H1 (cell line): ENCODE data around the gene ATP9B. TPM values are rescaled to one million over a fixed set of nuclear protein-coding genes. Genes with fewer than 3 reads are reported as not detected.

Experiments used
- CTCF ChIA-PET: fragments of 300-600 bp; sonication (Branson Sonifier 250); formaldehyde crosslinking; loops from one replicate; lab custom pipeline; 2021; ENCODE audit not compliant: partially characterized antibody; lab: Charles Lee
- POLR2A ChIA-PET: fragments of 300-600 bp; sonication (Branson Sonifier 250); formaldehyde crosslinking; loops from one replicate; lab custom pipeline; 2021; ENCODE audit warnings: inconsistent platforms; ENCODE audit not compliant: partially characterized antibody; lab: Charles Lee
- DNase-seq, 2 experiments: peaks; one replicate each; pipeline versions ENCODE4 v3.0.0 to v3.0.0-alpha.2; 2010 to 2022; ENCODE audit warnings: low spot score in 2 of 2, low read depth in 1 of 2, mixed read lengths in 1 of 2
- FAIRE-seq: peaks from 2 replicates; lab custom pipeline; 2011; peaks lifted over from hg19 to GRCh38; lab: Jason Lieb, UNC
- H2AFZ ChIP-seq: 2 replicates; pipeline ENCODE4 v1.8.1; 2012; ENCODE audit warnings: low read length, inconsistent platforms
- H2AK5ac ChIP-seq: 2 replicates; pipeline ENCODE4 v1.6.1; 2013; ENCODE audit warnings: low read depth, low read length
- H2BK120ac ChIP-seq: replicated peaks from 2 replicates; pipeline ENCODE3; 2013; ENCODE audit warnings: low read depth, low read length, inconsistent platforms
- H2BK12ac ChIP-seq: 2 replicates; pipeline ENCODE4 v1.6.1; 2013; ENCODE audit warnings: low read depth, low read length
- H2BK15ac ChIP-seq: 2 replicates; pipeline ENCODE4 v1.6.1; 2013; ENCODE audit warnings: low read length
- H2BK20ac ChIP-seq: 2 replicates; pipeline ENCODE4 v1.6.1; 2013; ENCODE audit warnings: low read length
- H2BK5ac ChIP-seq: 2 replicates; pipeline ENCODE4 v1.6.1; 2013; ENCODE audit warnings: low read depth, low read length
- H3K14ac ChIP-seq: 2 replicates; pipeline ENCODE4 v1.6.1; 2013; ENCODE audit warnings: inconsistent platforms; ENCODE audit not compliant: insufficient read length
- H3K18ac ChIP-seq: 2 replicates; pipeline ENCODE4 v1.6.1; 2013; ENCODE audit warnings: low read length; ENCODE audit errors: extremely low read depth
- H3K23ac ChIP-seq: 2 replicates; pipeline ENCODE4 v1.6.1; 2013; ENCODE audit warnings: inconsistent platforms; ENCODE audit not compliant: insufficient read length
- H3K23me2 ChIP-seq: 2 replicates; pipeline ENCODE4 v1.6.1; 2013; ENCODE audit warnings: low read depth, low read length
- H3K27ac ChIP-seq: 2 replicates; pipeline ENCODE4 v1.6.1; 2011; ENCODE audit warnings: low read depth, low read length, inconsistent platforms
- H3K27me3 ChIP-seq, 4 experiments: replicated peaks in 1 of 4; 1 replicate in 1 of 4; 2 replicates in 3 of 4; pipeline versions ENCODE4 v1.6.1 to v1.8.1; 2011 to 2013; ENCODE audit warnings: low read length in 3 of 4, mild to moderate bottlenecking in 3 of 4, inconsistent platforms in 2 of 4, mixed read lengths in 2 of 4, moderate library complexity in 1 of 4; ENCODE audit not compliant: control insufficient read depth in 3 of 4, insufficient read depth in 3 of 4; ENCODE audit errors: extremely low read depth in 1 of 4
- H3K36me3 ChIP-seq, 4 experiments: 2 replicates each; pipeline versions ENCODE4 v1.6.1 to v1.8.1; 2011 to 2013; ENCODE audit warnings: mild to moderate bottlenecking in 4 of 4, low read length in 3 of 4, moderate library complexity in 2 of 4, control low read depth in 1 of 4, inconsistent platforms in 1 of 4; ENCODE audit not compliant: insufficient read depth in 4 of 4, control insufficient read depth in 2 of 4
- H3K4ac ChIP-seq: replicated peaks from 2 replicates; pipeline ENCODE3; 2013; ENCODE audit warnings: low read length, low read depth, mixed read lengths, inconsistent platforms; ENCODE audit not compliant: insufficient read length
- H3K4me1 ChIP-seq, 4 experiments: replicated peaks in 1 of 4; 1 replicate in 1 of 4; 2 replicates in 3 of 4; pipeline versions ENCODE4 v1.6.1 to v1.8.1; 2011 to 2013; ENCODE audit warnings: low read length in 3 of 4, inconsistent platforms in 2 of 4, mixed read lengths in 1 of 4; ENCODE audit not compliant: insufficient read depth in 4 of 4, control insufficient read depth in 3 of 4
- H3K4me2 ChIP-seq, 2 experiments: 2 replicates each; pipeline versions ENCODE4 v1.6.1 to v1.8.1; 2011 to 2013; ENCODE audit warnings: low read depth in 2 of 2, low read length in 2 of 2, control low read depth in 1 of 2, inconsistent platforms in 1 of 2, mild to moderate bottlenecking in 1 of 2; ENCODE audit not compliant: insufficient read depth in 1 of 2
- H3K4me3 ChIP-seq, 4 experiments: fragments of 200-600, 300-600 bp in 1 of 4; sonication (generic), shearing (Covaris generic), sonication (Bioruptor Twin) in 1 of 4; 2 replicates each; pipeline versions ENCODE4 v1.5.1 to v1.8.1; 2011 to 2016; ENCODE audit warnings: low read length in 4 of 4, low read depth in 3 of 4, control low read depth in 2 of 4, inconsistent platforms in 2 of 4, mild to moderate bottlenecking in 2 of 4, mixed read lengths in 1 of 4, moderate library complexity in 1 of 4; ENCODE audit not compliant: insufficient read depth in 2 of 4; ENCODE audit errors: extremely low read depth in 1 of 4
- H3K56ac ChIP-seq: replicated peaks from 2 replicates; pipeline ENCODE3; 2013; ENCODE audit warnings: low read depth, mild to moderate bottlenecking, mixed read lengths, low read length, inconsistent platforms; ENCODE audit not compliant: insufficient read length
- H3K79me1 ChIP-seq: 2 replicates; pipeline ENCODE4 v1.6.1; 2013; ENCODE audit warnings: low read depth, low read length, control low read depth
- H3K79me2 ChIP-seq, 2 experiments: 2 replicates each; pipeline versions ENCODE4 v1.6.1 to v1.8.1; 2012 to 2013; ENCODE audit warnings: low read length in 2 of 2, mild to moderate bottlenecking in 2 of 2, inconsistent platforms in 1 of 2; ENCODE audit not compliant: insufficient read depth in 2 of 2, control insufficient read depth in 1 of 2
- H3K9ac ChIP-seq, 4 experiments: replicated peaks in 1 of 4; 1 replicate in 1 of 4; 2 replicates in 3 of 4; pipeline versions ENCODE4 v1.6.1 to v1.8.1; 2011 to 2013; ENCODE audit warnings: low read depth in 3 of 4, low read length in 3 of 4, control low read depth in 2 of 4, mild to moderate bottlenecking in 2 of 4, moderate library complexity in 2 of 4, inconsistent platforms in 1 of 4; ENCODE audit errors: extremely low read depth in 1 of 4
- H3K9me3 ChIP-seq, 2 experiments: 2 replicates each; pipeline versions ENCODE4 v1.6.1 to v1.8.1; 2012 to 2013; ENCODE audit warnings: mild to moderate bottlenecking in 2 of 2, moderate library complexity in 2 of 2, control low read depth in 1 of 2, inconsistent platforms in 1 of 2, low read depth in 1 of 2, low read length in 1 of 2, mixed read lengths in 1 of 2; ENCODE audit not compliant: insufficient read depth in 2 of 2
- H4K20me1 ChIP-seq, 2 experiments: replicated peaks in 1 of 2; 2 replicates each; pipeline versions ENCODE3 to v1.8.1; 2011 to 2013; ENCODE audit warnings: inconsistent platforms in 2 of 2, low read length in 2 of 2, mild to moderate bottlenecking in 1 of 2; ENCODE audit not compliant: insufficient read depth in 2 of 2, control insufficient read depth in 1 of 2
- H4K5ac ChIP-seq: 2 replicates; pipeline ENCODE4 v1.6.1; 2013; ENCODE audit warnings: low read length, low read depth, mixed read lengths, inconsistent platforms; ENCODE audit not compliant: insufficient read length
- H4K8ac ChIP-seq: 2 replicates; pipeline ENCODE4 v1.8.0; 2013; ENCODE audit warnings: mild to moderate bottlenecking, moderate library complexity, low read length, inconsistent platforms; ENCODE audit not compliant: insufficient read depth; ENCODE audit errors: extremely low read depth
- H4K91ac ChIP-seq: replicated peaks from 2 replicates; pipeline ENCODE3; 2013; ENCODE audit warnings: low read length, mixed read lengths, inconsistent platforms; ENCODE audit not compliant: insufficient read length
- BACH1 ChIP-seq: IDR thresholded peaks from 2 replicates; pipeline ENCODE4 v1.6.1; 2012; ENCODE audit warnings: low read length, improper control_type of control experiment
- CBX8 ChIP-seq: fragments of 300-800, 300-1000 bp; sonication (generic); IDR thresholded peaks from 2 replicates; pipeline ENCODE4 v1.7.1; 2016; ENCODE audit warnings: low read depth, low read length, borderline replicate concordance
- KDM1A ChIP-seq: fragments of 200-600, 300-600 bp; sonication (generic); IDR thresholded peaks from 2 replicates; pipeline ENCODE4 v1.7.1; 2016; ENCODE audit warnings: mild to moderate bottlenecking, low read length, borderline replicate concordance
- KDM5A ChIP-seq: fragments of 200-600 bp; IDR thresholded peaks from 2 replicates; pipeline ENCODE4 v1.7.1; 2012; ENCODE audit warnings: mild to moderate bottlenecking, low read length, inconsistent platforms, mixed read lengths
- POU5F1 ChIP-seq: IDR thresholded peaks from 2 replicates; pipeline ENCODE4 v1.6.1; 2011; ENCODE audit warnings: low read depth, mild to moderate bottlenecking, low read length, moderate library complexity
- SIN3A ChIP-seq, 2 experiments: IDR thresholded peaks in 1 of 2; conservative IDR thresholded peaks in 1 of 2; 2 replicates each; pipeline ENCODE4 v1.6.1; 2011 to 2012; ENCODE audit warnings: low read length in 2 of 2, improper control_type of control experiment in 1 of 2, low read depth in 1 of 2, mild to moderate bottlenecking in 1 of 2
- SRF ChIP-seq: IDR thresholded peaks from 2 replicates; pipeline ENCODE4 v1.6.1; 2011; ENCODE audit warnings: mild to moderate bottlenecking, low read depth, low read length, moderate library complexity
- SUZ12 ChIP-seq: fragments of 200-600 bp; sonication (generic); IDR thresholded peaks from 2 replicates; pipeline ENCODE4 v1.6.1; 2012; ENCODE audit warnings: mild to moderate bottlenecking, inconsistent platforms, low read length, moderate library complexity, mixed read lengths
- TBP ChIP-seq: IDR thresholded peaks from 2 replicates; pipeline ENCODE4 v1.6.1; 2011; ENCODE audit warnings: low read depth, low read length, improper control_type of control experiment
- WGBS, 2 experiments: shearing (Covaris generic) in 1 of 2; methylation state at CpG; one replicate each; pipeline versions ENCODE4 v1.1.6 to v1.1.7; 2013 to 2015; ENCODE audit warnings: low lambda C conversion rate in 2 of 2, mixed read lengths in 2 of 2, inconsistent platforms in 1 of 2, low coverage in 1 of 2, missing lambda C conversion rate in 1 of 2; ENCODE audit not compliant: insufficient replicate concordance in 2 of 2, insufficient coverage in 1 of 2, insufficient read length in 1 of 2; ENCODE audit errors: extremely low coverage in 1 of 2, missing lambda C conversion rate in 1 of 2; 5-methylcytosine and 5-hydroxymethylcytosine counted together
- polyA plus RNA-seq, 7 experiments: library from polyadenylated mRNA; depleted of rRNA in 3 of 7; stranded (reverse) in 5 of 7; unstranded in 2 of 7; fragments of >200 nt in 5 of 7; fragments of 200-250 nt in 2 of 7; gene quantifications; 1 replicate in 5 of 7; 2 replicates in 1 of 7; 4 replicates in 1 of 7; pipeline versions ENCODE4 v1.2.1 to v1.2.3, GENCODE V29; 2011 to 2013; ENCODE audit warnings: missing spikeins in 2 of 7, mixed read lengths in 2 of 7
- total RNA-seq: library from RNA; stranded (reverse); fragmentation: NEBNext Ultra II Directional; extraction: Animal tissue kit (Norgen Biotek cat#: 25700); gene quantifications from 2 replicates; pipeline ENCODE4 v1.2.1, GENCODE V29; 2021

ATP9B gene
- total and polyA plus RNA-seq, 2 of the 8 experiments (the other 6 are each of a cell fraction or from before 2014, with no cell fraction given), result 15.1 to 21.7 TPM

GRCh38 chr18:79191956-79192355, 122.8 kb downstream of the ATP9B start:
- Histone ChIP-seq H2BK120ac (no peak overlapping the region), H2BK12ac (no peak overlapping the region), H4K20me1 (peaks cover 0 to 2% of the 10 kb centered on the region in 2 experiments), H2AK5ac (no peak overlapping the region), H3K27me3 (no peaks in the 10 kb centered on the region), H2BK5ac (no peak overlapping the region), H3K36me3 (no peaks in the 10 kb centered on the region), H3K56ac (no peak overlapping the region), H4K91ac (no peak overlapping the region), H2BK20ac (no peak overlapping the region), H2AFZ (no peak overlapping the region), H3K9me3 (no peaks in the 10 kb centered on the region), H3K79me1 (no peaks in the 10 kb centered on the region), H3K9ac (no peak overlapping the region), H3K14ac (no peak overlapping the region), H3K4me2 (no peak overlapping the region), H3K4me3 (no peak overlapping the region), H3K4ac (no peak overlapping the region), H3K27ac (no peak overlapping the region), H3K79me2 (no peaks in the 10 kb centered on the region), H3K23me2 (no peaks in the 10 kb centered on the region), H3K18ac (no peak overlapping the region), H3K23ac (no peak overlapping the region), H3K4me1 (peaks cover 0 to 6% (median 1%) of the 10 kb centered on the region in 4 experiments; a peak in 2 of 7 replicates), H2BK15ac (no peak overlapping the region), H4K8ac (no peak overlapping the region), H4K5ac (no peak overlapping the region)
- ChIA-PET CTCF (no interaction called here), POLR2A (no interaction called here)
- FAIRE-seq, result no peak
- 94% methylated on average over 5 of the region's 5 CpGs; no CpG with 5 or more reads in 1 of the 2 experiments for WGBS, 2 experiments
- no peak for DNase-seq
- no peak for TF ChIP-seq POU5F1
- no peak for TF ChIP-seq BACH1
- TF ChIP-seq KDM5A, result no peak
- no peak for TF ChIP-seq KDM1A
- no peak for TF ChIP-seq SRF
- TF ChIP-seq SIN3A (conservative IDR thresholded peaks at IDR 0.05 in 1 of 2, IDR thresholded peaks at IDR 0.05 in 1 of 2; ENCODE audit: low read depth in 1 of 2, low read length in 2 of 2), result no peak
- TF ChIP-seq CBX8, result no peak
- no peak for TF ChIP-seq SUZ12
- TF ChIP-seq TBP, result no peak
